Right atrium auricular region (tissue), 2 donors: Measurements from ENCODE around the gene CAMSAP2. TPM values are rescaled to one million over a fixed set of nuclear protein-coding genes. Genes with fewer than 3 reads are reported as not detected.

Source experiments
- DNase-seq: peaks from one replicate; pipeline ENCODE4 v3.0.0-alpha.2; 2019; ENCODE audit warnings: low spot score
- H3K27ac ChIP-seq, 2 donors: fragments of 200-600 bp; sonication (generic); 1 replicate in 1 of 2; 2 replicates in 1 of 2; pipeline ENCODE4 v1.5.1; 2016 to 2019
- H3K27me3 ChIP-seq, 2 donors: fragments of 200-600 bp; sonication (generic); one replicate each; pipeline versions ENCODE4 v1.5.1 to v1.6.0; 2017 to 2019
- H3K36me3 ChIP-seq: fragments of 200-600 bp; sonication (generic); one replicate; pipeline ENCODE4 v1.5.1; 2016
- H3K4me1 ChIP-seq, 2 donors: fragments of 200-600 bp; sonication (generic); one replicate each; pipeline versions ENCODE4 v1.5.1 to v1.6.0; 2017 to 2019
- H3K4me3 ChIP-seq, 2 donors: fragments of 200-600 bp; sonication (generic); 1 replicate in 1 of 2; 2 replicates in 1 of 2; pipeline ENCODE4 v1.5.1; 2017 to 2019; ENCODE audit warnings: mild to moderate bottlenecking in 1 of 2, moderate library complexity in 1 of 2
- H3K9me3 ChIP-seq, 2 donors: fragments of 200-600 bp; sonication (generic); one replicate each; pipeline ENCODE4 v1.5.1; 2019
- total RNA-seq, 2 donors: library from RNA; depleted of rRNA; stranded (reverse); fragments of >200 nt; gene quantifications; one replicate each; pipeline ENCODE4 v1.1.0, GENCODE V29; 2016
- TF ChIP-seq, protein P1 (sequence below), 2 donors: fragments of 200-600 bp; sonication (generic); IDR thresholded peaks; one replicate each; pipeline ENCODE4 v1.5.1; 2019; ENCODE audit warnings: antibody characterized with exemption in 2 of 2

Gene CAMSAP2
- total RNA-seq, 2 donors from 2014 or later: 34.6 to 36.4 TPM

DNA sequence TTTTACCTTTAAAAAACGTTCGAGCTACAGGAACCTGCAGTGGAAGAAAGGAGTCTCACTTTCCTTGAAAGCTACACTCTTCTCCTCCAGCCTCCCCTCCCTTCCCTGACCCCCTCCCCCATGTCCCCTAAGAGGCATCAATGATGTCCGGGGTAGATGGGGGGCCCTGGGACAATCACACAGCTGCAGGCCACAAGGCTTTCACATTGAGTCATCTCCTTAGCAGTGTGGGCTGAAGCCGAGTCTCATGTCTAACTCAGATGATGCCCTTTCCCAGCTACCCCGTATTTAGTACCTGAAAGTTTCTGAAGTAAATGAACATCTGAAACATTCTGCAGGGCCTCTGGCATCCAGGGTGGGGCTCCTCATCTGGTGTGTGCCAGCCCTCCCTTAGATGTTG is 127.8 kb downstream of the CAMSAP2 start:
- peaks cover 9% of the 10 kb centered on the region for H3K36me3 ChIP-seq
- TF ChIP-seq, protein P1, sequence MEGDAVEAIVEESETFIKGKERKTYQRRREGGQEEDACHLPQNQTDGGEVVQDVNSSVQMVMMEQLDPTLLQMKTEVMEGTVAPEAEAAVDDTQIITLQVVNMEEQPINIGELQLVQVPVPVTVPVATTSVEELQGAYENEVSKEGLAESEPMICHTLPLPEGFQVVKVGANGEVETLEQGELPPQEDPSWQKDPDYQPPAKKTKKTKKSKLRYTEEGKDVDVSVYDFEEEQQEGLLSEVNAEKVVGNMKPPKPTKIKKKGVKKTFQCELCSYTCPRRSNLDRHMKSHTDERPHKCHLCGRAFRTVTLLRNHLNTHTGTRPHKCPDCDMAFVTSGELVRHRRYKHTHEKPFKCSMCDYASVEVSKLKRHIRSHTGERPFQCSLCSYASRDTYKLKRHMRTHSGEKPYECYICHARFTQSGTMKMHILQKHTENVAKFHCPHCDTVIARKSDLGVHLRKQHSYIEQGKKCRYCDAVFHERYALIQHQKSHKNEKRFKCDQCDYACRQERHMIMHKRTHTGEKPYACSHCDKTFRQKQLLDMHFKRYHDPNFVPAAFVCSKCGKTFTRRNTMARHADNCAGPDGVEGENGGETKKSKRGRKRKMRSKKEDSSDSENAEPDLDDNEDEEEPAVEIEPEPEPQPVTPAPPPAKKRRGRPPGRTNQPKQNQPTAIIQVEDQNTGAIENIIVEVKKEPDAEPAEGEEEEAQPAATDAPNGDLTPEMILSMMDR (IDR thresholded peaks at IDR 0.05): no peak
- H3K27me3 ChIP-seq: no peaks in the 10 kb centered on the region
- no peak overlapping the region for H3K27ac ChIP-seq
- H3K4me1 ChIP-seq: peaks cover 0 to 11% of the 10 kb centered on the region in 2 donors
- no peak overlapping the region for H3K4me3 ChIP-seq
- no peak for DNase-seq
- H3K9me3 ChIP-seq: no peaks in the 10 kb centered on the region

DNA sequence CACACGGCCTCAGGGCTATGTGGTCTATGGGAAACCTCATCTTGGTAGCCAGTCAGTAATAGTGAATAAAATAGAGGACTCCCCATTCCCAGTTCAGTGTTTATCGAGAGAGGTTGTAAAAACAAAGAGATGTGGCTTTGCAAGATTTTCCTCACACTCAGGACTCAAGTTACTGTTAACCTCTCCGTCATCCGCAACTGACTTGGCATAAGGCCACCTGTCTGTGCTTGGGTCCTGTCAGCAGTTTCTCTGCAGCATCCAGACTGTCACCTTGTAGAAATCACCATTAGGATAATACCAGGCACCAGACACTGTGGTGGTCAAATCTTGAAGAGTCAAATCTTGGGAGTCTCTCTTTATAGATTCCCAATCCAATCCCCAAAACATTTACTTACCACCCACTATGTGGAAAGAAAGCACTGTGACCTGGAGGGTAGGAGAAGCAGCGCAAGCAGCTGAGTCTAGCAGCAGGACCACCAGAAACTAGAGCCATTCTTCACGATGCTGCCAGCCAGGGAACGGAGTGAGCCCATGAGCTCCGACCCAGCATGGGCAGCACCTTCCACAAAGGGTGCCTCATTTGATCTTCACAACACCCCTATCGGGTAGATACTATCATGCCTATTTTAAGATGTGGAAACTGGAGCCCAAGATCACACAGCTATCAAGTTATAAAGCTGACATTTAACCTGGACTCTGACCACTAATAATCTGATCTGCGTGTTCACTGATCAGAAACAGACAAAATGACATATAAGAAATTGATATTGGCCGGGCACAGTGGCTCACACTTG is 128.5 kb downstream of the CAMSAP2 start:
- DNase-seq: no peak
- Histone ChIP-seq H3K4me1 (peaks cover 0 to 11% of the 10 kb centered on the region in 2 donors), H3K4me3 (no peak overlapping the region), H3K36me3 (peaks cover 9% of the 10 kb centered on the region), H3K9me3 (no peaks in the 10 kb centered on the region), H3K27ac (no peak overlapping the region), H3K27me3 (peaks cover 0 to 4% of the 10 kb centered on the region in 2 donors)
- TF ChIP-seq, protein P1 (IDR thresholded peaks at IDR 0.05): no peak

DNA sequence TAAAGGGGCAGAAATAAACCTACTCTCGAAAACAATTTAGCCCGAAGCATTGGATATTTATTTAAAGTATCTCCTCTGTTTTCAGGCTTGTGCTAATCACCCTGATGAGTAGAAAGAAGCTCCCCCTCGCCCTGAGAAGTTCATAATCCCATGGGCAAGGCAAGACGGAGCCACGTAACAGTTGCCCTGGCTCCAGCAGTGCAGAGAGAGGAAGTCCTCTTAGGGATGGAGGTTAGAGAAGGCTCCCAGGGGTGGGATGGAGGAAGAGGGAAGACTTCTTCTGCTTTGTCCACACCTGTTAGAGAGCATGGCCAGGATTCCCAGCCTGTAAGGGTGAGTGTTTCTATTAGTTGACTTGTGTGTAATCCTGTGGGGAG is 130.7 kb downstream of the CAMSAP2 start:
- H3K9me3 ChIP-seq: no peaks in the 10 kb centered on the region
- TF ChIP-seq, protein P1 (IDR thresholded peaks at IDR 0.05): no peak
- peaks cover 0 to 24% of the 10 kb centered on the region in 2 donors for H3K4me1 ChIP-seq
- no peak overlapping the region for H3K4me3 ChIP-seq
- H3K36me3 ChIP-seq: no peaks in the 10 kb centered on the region
- peaks cover 12 to 24% of the 10 kb centered on the region in 2 donors for H3K27me3 ChIP-seq
- no peak for DNase-seq
- no peak overlapping the region for H3K27ac ChIP-seq

DNA sequence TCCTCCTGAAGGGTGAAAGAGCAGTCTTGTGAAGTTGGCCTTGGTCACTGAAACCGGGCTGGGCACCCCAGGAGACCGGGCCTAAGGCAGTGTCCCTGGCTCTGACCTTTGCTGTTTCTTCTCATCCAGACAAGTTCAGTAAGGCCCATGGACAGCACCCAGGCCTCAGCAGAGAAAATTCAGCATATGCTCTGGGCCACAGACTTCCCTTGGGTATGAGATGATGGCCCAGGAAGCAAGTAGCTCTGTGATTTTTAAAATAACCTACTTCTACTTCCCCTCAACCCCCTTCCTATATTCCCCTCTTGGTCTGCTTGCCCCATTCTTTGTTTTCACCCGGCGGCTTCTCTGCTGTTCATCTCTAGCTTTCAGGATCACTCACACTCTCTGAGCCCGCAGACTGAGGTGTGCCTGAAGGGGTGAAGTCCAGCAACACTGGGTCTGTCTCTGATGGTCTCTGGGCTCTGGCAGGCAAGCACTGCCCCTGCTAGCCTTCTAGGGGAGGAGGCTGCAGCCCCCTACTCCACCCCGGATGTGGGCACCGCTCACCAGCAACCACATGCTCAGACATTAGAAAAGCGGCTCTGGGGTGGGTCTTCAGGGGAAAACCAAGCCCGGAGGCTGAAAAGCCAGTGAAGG is 131.2 kb downstream of the CAMSAP2 start:
- H3K27me3 ChIP-seq: peaks cover 12 to 24% of the 10 kb centered on the region in 2 donors
- H3K4me1 ChIP-seq: peaks cover 0 to 24% of the 10 kb centered on the region in 2 donors
- no peaks in the 10 kb centered on the region for H3K9me3 ChIP-seq
- H3K4me3 ChIP-seq: no peak overlapping the region
- no peak for DNase-seq
- TF ChIP-seq, protein P1 (IDR thresholded peaks at IDR 0.05): no peak
- H3K27ac ChIP-seq: no peak overlapping the region
- no peaks in the 10 kb centered on the region for H3K36me3 ChIP-seq

DNA sequence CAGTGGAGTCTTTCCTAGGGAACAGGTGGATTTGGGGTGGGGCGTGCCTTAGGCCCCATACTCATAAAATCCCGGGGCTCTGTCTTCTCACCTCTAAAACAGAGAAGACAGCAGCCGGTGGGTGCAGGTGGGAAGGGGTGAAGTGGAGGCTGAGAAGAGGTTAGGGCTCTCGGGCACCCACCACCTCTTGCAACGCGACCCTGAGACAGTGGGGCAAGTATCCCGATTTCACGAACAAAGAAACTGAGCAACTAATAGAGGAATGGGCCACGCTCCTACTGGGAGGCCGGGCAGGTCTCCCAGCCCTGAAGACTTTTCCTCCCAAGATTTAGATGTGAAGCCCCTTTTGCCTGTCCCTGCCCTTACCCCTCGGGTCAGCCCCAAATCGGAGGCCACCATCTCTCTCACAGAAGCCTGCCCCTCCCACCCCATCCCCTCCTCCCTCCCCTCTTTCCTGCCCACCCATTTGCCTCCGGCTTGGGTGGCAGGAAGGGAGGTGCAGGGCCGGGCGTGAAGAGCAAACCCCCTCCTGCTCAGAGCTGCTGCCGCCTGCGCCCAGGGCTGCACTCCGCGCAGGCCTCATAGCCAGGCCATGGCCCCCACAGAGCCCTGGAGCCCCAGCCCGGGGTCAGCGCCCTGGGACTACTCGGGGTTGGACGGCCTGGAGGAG is 133.9 kb downstream of the CAMSAP2 start, which contains the start of gene GPR25:
Gene GPR25, plus strand, starts transcription at position 536 of the 670 bp plus-strand sequence. Its CDS starts 57 bp downstream, at position 593.
- no peaks in the 10 kb centered on the region for H3K9me3 ChIP-seq
- H3K36me3 ChIP-seq: no peaks in the 10 kb centered on the region
- no peak for DNase-seq
- TF ChIP-seq, protein P1 (IDR thresholded peaks at IDR 0.05): no peak
- H3K4me3 ChIP-seq: peak within 1 kb of the TSS in 1 of 2 donors; percentile 42
- peaks cover 12 to 24% of the 10 kb centered on the region in 2 donors for H3K27me3 ChIP-seq
- H3K27ac ChIP-seq: no peak within 1 kb of the TSS
- H3K4me1 ChIP-seq: peaks cover 0 to 13% of the 10 kb centered on the region in 2 donors
